ENCODE results near the gene CRYL1. TPM values are rescaled to one million over a fixed set of nuclear protein-coding genes. Genes with fewer than 3 reads are reported as not detected.

The CRYL1 gene
- total RNA-seq, 1 donor from 2014 or later = 13.1 TPM

GRCh38 chr13:20408181-20408580 lies 117.5 kb downstream of the CRYL1 start:
- DNase-seq (ENCODE audit: low spot score in 2 of 2) = peak in 1 of 2 donors; percentile 31
- peaks cover 11 to 18% of the 10 kb centered on the region in 2 donors for H3K36me3 ChIP-seq
- H3K9me3 ChIP-seq = no peaks in the 10 kb centered on the region

GRCh38 chr13:20407759-20408158 lies 117.9 kb downstream of the CRYL1 start:
- no peak for TF ChIP-seq CTCF (IDR thresholded peaks at IDR 0.05)
- H3K4me1 ChIP-seq = no peaks in the 10 kb centered on the region
- H3K36me3 ChIP-seq = peaks cover 11 to 19% of the 10 kb centered on the region in 2 donors
- H3K9me3 ChIP-seq = no peaks in the 10 kb centered on the region
- intact Hi-C loops (cut with DNase I) = no loop called here
- H3K4me3 ChIP-seq = no peak overlapping the region
- DNase-seq (ENCODE audit: low spot score in 2 of 2) = peak in 1 of 2 donors; percentile 15
- no peaks in the 10 kb centered on the region for H3K27me3 ChIP-seq
- no peak overlapping the region for H3K27ac ChIP-seq

More at GRCh38 chr13:20408181-20408580, 117.5 kb downstream of the CRYL1 start:
- no peaks in the 10 kb centered on the region for H3K4me1 ChIP-seq
- no peak overlapping the region for H3K4me3 ChIP-seq
- intact Hi-C loops (cut with DNase I) = no loop called here
- no peak overlapping the region for H3K27ac ChIP-seq
- no peaks in the 10 kb centered on the region for H3K27me3 ChIP-seq
- no peak for TF ChIP-seq CTCF (IDR thresholded peaks at IDR 0.05)

- intact Hi-C loops (cut with DNase I) = no loop called here
- Histone ChIP-seq H3K27ac (no peak overlapping the region), H3K9me3 (no peaks in the 10 kb centered on the region), H3K4me1 (no peaks in the 10 kb centered on the region), H3K36me3 (peaks cover 11 to 20% of the 10 kb centered on the region in 2 donors), H3K4me3 (no peak overlapping the region), H3K27me3 (no peaks in the 10 kb centered on the region)
- peak in 1 of 2 donors; percentile 54 for DNase-seq (ENCODE audit: low spot score in 2 of 2)
- TF ChIP-seq CTCF (IDR thresholded peaks at IDR 0.05) = no peak
Observed at GRCh38 chr13:20405691-20406090, 120.0 kb downstream of the CRYL1 start.

- no peaks in the 10 kb centered on the region for H3K27me3 ChIP-seq
- TF ChIP-seq CTCF (IDR thresholded peaks at IDR 0.05) = no peak
- peaks cover 11 to 20% of the 10 kb centered on the region in 2 donors for H3K36me3 ChIP-seq
- H3K27ac ChIP-seq = no peak overlapping the region
- H3K9me3 ChIP-seq = no peaks in the 10 kb centered on the region
- no peak overlapping the region for H3K4me3 ChIP-seq
- intact Hi-C loops (cut with DNase I) = no loop called here
- peak in 1 of 2 donors; percentile 31 for DNase-seq (ENCODE audit: low spot score in 2 of 2)
- no peaks in the 10 kb centered on the region for H3K4me1 ChIP-seq
Observed at GRCh38 chr13:20404488-20405222, 121.0 kb downstream of the CRYL1 start.

- TF ChIP-seq CTCF (IDR thresholded peaks at IDR 0.05) = no peak
- peak in 1 of 2 donors; percentile 34 for DNase-seq (ENCODE audit: low spot score in 2 of 2)
- peaks cover 11 to 20% of the 10 kb centered on the region in 2 donors for H3K36me3 ChIP-seq
- H3K27me3 ChIP-seq = no peaks in the 10 kb centered on the region
- intact Hi-C loops (cut with DNase I) = no loop called here
- no peaks in the 10 kb centered on the region for H3K4me1 ChIP-seq
- no peak overlapping the region for H3K27ac ChIP-seq
- H3K4me3 ChIP-seq = no peak overlapping the region
- H3K9me3 ChIP-seq = no peaks in the 10 kb centered on the region
Observed at GRCh38 chr13:20403826-20404225, 121.8 kb downstream of the CRYL1 start.
